RPMI7951 (cell line): ENCODE data around the gene DROSHA. TPM values are rescaled to one million over a fixed set of nuclear protein-coding genes. Genes with fewer than 3 reads are reported as not detected.
A peak's percentile ranks its signal among the peaks of the same experiment; 100 is the strongest.
"Not testable (repeated sequence)": the region's sequence is repeated elsewhere in the genome, so short reads cannot be mapped to it uniquely, and the experiment has no call there.

Source experiments
- DNase-seq: peaks from one replicate; pipeline ENCODE4 v3.0.0-alpha.2; 2012; ENCODE audit warnings: low read depth
- total RNA-seq: library from RNA; depleted of rRNA; stranded (reverse); fragments of >200 nt; shearing (Covaris generic); gene quantifications from 2 replicates; pipeline ENCODE4 v1.2.3, GENCODE V29; 2014; rRNA removed

Gene DROSHA, protein sequence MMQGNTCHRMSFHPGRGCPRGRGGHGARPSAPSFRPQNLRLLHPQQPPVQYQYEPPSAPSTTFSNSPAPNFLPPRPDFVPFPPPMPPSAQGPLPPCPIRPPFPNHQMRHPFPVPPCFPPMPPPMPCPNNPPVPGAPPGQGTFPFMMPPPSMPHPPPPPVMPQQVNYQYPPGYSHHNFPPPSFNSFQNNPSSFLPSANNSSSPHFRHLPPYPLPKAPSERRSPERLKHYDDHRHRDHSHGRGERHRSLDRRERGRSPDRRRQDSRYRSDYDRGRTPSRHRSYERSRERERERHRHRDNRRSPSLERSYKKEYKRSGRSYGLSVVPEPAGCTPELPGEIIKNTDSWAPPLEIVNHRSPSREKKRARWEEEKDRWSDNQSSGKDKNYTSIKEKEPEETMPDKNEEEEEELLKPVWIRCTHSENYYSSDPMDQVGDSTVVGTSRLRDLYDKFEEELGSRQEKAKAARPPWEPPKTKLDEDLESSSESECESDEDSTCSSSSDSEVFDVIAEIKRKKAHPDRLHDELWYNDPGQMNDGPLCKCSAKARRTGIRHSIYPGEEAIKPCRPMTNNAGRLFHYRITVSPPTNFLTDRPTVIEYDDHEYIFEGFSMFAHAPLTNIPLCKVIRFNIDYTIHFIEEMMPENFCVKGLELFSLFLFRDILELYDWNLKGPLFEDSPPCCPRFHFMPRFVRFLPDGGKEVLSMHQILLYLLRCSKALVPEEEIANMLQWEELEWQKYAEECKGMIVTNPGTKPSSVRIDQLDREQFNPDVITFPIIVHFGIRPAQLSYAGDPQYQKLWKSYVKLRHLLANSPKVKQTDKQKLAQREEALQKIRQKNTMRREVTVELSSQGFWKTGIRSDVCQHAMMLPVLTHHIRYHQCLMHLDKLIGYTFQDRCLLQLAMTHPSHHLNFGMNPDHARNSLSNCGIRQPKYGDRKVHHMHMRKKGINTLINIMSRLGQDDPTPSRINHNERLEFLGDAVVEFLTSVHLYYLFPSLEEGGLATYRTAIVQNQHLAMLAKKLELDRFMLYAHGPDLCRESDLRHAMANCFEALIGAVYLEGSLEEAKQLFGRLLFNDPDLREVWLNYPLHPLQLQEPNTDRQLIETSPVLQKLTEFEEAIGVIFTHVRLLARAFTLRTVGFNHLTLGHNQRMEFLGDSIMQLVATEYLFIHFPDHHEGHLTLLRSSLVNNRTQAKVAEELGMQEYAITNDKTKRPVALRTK (N-terminal part only)
- total RNA-seq, result 27.6 and 29.8 TPM in 2 replicates

GRCh38 chr5:31531888-31532547, at the start of gene DROSHA, which contains the start of gene C5orf22:
Gene DROSHA (minus strand): TSS chr5:31532093. CDS start chr5:31529059, 3,034 bp downstream.
Gene C5orf22 (plus strand): TSS chr5:31532301. CDS start chr5:31532393, 92 bp downstream.
- DNase-seq, result peak; percentile 94

DNA sequence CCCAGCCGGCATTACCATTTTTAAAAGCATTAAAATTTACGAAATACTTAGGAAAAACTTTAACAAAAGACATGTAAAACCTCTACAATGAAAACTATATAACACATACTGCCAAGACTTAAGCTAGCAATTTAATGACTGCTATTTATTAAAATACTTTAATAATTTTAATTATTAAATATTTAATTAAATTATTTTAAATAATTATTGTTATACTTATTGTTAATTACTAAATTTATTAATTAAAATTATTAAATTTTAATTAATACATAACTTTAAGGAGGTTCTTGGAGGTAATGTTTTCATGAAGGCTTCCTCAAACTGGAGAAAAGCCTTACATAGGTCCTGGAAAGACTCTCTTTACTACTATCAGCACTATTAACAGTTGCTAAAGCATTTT, 47.7 kb upstream of the DROSHA start:
- DNase-seq, result no peak

DNA sequence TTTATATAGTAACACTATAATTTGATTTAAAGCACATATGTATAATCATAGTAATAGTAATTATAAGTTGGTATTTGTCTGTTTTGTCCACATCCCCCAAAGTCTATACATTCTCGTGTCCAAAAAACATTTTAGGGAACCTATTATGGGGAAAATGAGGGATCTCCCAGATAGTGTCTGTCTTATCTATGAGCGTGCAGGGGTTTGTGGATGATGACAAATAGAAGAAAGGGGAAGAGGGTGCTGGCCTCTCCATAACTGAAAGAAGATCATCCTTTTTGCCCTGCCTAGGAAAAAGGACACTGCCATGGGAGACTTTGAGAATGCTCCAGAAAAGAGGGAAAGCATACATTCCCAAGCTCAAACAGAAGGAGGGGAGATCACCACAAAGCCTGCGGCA, 45.5 kb upstream of the DROSHA start:
- DNase-seq, result no peak

DNA sequence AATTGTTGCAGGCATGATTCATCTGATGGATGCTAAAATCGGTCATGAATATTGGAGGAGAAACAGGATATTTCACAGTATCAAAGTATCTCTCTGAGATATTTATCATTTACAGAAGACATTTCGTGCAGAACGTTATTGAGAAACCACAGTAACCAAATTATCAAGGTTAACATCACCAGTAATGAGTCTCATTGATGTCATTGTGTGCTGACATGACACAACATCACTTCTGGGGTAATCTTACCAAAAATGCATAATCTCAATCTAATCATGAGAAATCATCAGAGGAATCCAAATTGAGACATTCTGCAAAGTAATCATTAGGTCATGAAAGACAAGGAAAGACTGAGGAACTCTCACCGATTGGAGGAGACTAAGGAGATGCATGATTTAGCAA, 42.9 kb upstream of the DROSHA start:
- DNase-seq, result no peak

DNA sequence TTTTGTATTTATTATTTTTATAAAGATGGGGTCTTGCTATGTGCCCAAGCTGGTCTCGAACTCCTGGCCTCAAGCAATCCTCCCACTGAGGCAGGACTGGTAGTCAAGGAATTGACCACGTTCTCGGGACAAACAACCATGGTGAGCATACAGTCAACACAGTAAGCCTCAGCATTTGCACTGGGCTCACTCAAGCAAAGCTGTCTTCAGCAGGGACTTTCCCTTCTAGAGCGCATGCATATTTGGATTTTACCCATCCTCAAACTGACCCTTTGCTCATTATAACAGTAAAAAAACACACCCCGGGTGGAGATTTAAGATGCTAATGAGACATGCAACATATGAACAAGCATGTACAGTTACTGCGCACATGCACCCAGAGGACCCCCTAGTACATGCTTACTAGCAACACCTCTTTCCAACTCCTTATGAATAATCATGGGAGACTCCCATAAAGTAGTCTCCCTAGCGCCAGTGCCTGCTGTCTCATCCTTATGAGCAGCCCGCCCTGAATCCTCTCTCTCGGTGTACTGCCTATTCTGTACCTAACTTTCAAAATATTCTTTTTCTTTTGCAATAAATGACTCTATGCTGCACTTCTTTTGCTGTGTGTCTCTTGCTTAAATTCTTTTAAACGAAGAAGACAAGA, 41.7 kb upstream of the DROSHA start:
- DNase-seq, result no peak

DNA sequence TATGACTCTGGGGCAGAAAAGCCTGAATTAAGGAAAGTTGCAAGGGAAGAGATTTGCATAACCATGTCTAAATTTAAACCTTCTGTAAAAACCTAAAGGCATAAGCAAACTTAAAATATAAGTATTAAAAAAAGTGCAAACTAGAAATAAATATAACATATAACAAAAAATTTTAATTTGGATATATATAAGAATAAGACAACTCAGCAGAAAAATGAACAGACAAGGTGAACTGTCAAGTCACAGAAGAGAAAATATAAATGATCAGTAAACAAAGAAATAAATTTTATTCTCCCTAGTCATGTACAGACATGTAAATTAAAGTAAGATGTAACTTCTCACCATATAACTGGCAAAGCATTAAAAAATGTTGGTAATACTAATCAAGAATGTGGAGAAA, 37.2 kb upstream of the DROSHA start:
- no peak for DNase-seq

DNA sequence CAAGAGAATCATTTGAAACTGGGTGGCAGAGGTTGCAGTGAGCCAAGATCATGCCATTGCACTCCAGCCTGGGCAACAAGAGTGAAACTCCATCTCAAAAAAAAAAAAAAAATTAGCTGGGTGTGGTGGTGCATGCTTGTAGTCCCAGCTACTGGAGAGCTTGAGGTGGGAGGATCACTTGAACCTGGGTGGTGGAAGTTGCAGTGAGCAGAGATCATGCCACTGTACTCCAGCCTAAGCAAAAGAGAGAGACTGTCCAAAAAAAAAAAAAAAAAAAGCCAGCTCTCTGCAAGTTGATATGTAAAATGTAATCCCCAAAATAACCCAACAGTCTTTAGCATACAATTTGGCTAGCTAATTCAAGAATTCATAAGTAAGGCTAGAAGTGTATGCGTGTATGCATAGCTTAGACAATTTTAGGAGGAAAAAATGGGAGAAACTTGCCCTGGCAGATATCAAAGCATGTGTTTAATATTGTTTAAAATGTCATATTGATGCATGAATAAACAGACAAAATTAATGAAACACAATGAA, 36.5 kb upstream of the DROSHA start:
- no peak for DNase-seq

GRCh38 chr5:31566362-31566761, 34.5 kb upstream of the DROSHA start:
- DNase-seq, result not testable (repeated sequence)

DNA sequence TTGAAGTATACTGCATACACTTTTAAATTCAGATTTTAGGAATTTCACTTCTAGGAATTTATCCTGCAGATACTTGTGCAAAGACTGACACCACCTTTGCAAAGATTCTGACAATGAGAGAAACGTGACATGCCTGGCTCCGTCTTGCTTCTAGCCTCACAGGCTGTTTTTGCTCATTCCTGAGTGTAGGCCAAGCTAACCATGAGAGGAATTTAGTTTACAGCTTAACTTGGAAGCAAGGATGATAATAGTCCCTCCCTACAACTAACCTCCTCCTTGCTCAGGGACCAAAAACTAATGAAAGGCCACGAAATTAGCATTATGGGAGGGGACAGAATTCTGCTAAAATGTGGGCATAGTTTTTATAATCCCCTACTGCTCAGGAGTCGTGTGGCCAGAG, 31.3 kb upstream of the DROSHA start:
- no peak for DNase-seq

DNA sequence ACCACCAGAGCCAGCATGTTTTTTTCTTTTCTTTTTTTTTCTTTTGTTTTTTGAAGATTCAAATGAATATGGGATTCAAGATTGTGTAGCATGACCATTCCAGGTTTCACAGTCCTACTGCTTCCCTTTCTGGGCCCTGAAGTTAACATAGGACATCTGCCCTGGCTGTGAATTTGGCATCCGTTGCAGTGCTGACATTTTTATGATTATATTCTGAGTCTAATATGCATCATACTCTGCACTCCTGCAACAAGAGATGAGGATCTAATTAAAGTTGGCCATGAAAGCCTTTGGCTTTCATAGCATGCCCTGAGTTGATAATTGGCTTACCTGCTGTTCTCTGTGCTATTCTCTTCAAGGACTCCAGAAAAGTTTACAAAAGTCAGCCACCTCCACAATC, 30.1 kb upstream of the DROSHA start:
- no peak for DNase-seq

- DNase-seq, result no peak
Observed at GRCh38 chr5:31559942-31560341, 28.0 kb upstream of the DROSHA start.

DNA sequence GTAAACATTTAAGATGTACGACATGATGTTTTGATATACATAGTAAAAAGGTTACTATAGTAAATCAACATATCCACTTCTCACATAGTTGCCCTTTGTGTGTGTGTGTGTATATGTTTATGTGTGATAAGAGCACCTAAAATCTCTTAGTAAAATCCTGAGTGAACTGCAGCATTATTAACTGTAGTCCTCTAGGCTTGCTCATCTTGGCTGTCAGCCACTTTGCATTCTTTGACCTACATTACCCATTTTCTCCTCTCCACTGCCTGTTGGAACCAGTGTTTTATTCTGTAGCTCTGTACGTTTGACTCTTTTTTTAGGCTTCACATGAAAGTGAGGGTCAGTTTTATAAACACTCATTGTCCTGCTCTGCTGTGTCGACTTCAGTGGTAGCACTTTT, 24.6 kb upstream of the DROSHA start:
- DNase-seq, result no peak

- no peak for DNase-seq
Observed at GRCh38 chr5:31554552-31554951, 22.7 kb upstream of the DROSHA start.

GRCh38 chr5:31553863-31554262, 22.0 kb upstream of the DROSHA start:
- DNase-seq, result no peak

DNA sequence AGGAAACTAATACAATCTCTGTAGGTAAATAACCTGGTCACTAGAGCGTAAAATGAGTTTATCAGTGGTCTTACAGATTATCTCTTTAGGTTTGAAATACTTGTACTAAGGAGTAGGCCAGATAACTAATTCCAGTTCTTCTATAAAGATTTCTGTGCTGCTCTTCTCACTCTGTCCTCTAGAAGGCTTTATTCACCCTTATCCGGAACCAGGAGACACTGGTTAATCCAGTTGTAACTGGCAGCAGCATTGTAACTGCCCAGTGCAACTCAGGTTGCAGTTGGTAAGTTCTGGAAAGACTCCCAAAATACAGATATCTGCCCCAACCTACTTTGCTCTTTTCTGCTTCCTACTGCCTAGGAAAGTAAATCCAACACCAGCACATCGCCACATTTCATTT, 20.0 kb upstream of the DROSHA start:
- DNase-seq, result no peak

DNA sequence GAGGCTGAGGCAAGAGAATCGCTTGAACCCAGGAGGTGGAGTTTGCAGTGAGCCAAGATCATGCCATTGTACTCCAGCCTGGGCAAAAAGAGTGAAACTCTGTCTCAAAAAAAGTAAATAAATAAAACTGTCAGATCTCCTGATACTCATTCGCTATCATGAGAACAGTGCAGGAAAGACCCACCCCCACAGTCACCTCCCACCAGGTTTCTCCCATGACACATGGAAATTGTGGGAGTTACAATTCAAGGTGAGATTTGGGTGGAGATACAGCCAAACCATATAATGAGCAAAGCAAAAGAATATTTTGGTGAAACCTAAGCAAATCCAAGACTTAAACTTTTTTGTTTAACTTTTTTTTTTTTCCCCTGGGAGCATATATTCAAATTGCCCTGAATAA, 17.2 kb upstream of the DROSHA start:
- not testable (repeated sequence) for DNase-seq

GRCh38 chr5:31537851-31538250, 6.0 kb upstream of the DROSHA start:
- no peak for DNase-seq

GRCh38 chr5:31537349-31537748, 5.5 kb upstream of the DROSHA start:
- DNase-seq, result no peak

DNA sequence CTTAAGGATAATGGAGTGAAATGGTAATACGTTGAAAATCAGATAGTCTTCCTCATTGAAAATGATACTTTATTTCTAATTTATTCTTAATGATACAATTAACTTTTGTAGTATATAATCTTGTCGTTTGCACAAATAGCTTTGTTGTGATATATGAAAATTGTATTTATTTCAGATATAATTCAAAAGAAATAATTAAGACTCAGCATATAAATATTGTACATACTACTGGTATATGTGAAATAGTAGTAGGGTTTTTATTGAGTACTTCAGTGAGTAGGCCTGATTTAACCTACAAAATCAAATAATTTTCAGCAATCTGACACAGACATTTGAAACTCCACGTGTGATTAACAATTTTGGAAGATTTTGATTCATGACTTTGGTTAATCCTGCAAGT, 5.0 kb upstream of the DROSHA start:
- no peak for DNase-seq

DNA sequence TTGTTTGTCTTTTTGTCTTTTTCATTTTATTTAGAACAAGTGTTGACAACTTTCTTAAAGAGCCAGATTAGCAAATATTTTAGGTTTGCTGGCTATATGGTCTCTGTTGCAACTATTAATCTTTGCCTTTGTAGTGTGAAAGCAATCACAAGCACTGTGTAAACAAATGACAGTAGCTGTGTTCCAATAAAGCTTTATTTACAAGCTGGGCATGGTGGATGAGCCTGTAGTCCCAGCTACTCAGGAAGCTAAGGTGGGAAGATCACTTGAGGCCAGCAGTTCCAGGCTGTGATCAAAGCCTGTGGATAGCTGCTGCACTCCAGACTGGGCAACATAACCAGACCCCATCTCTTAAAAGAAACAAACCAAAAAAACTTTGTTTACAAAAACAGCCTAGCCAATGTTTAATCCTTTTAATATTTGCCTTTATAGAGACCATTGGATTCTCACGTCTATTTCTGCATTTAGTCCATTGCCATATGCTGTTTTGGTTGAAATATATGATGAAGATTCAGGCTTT, 2.7 kb upstream of the DROSHA start:
- no peak for DNase-seq

DNA sequence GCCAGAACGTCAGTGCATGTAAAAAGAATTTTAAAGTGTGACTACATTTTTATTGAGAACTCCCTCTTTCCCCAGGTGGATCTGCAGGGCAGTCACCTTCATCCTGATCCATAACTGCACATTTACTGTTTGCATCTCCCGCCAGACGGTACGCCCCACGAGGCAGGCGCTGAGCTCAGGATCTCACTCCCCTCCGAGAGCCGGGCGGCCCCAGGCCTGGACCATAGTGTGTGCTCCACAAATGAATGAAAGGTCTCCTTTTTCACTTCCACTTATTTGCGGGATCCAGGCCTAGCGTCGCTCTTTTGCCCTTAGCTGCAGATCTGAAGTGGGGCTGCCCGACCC, 378 bp downstream of the DROSHA start:
- DNase-seq, result no peak
